K562 (cell line): ENCODE results near the gene CLDND2. TPM values are rescaled to one million over a fixed set of nuclear protein-coding genes. Genes with fewer than 3 reads are reported as not detected.

Experiments used
- DIDO1 ChIP-seq: fragments of 450-650 bp; IDR thresholded peaks from 2 replicates; pipeline ENCODE4 v1.6.1; 2016; ENCODE audit warnings: low read depth, missing biosample characterization, missing genetic modification characterization
- EP300 ChIP-seq: IDR thresholded peaks from 2 replicates; pipeline ENCODE4 v1.6.1; 2012; ENCODE audit warnings: low read length, improper control_type of control experiment
- FOXM1 ChIP-seq, 2 experiments: fragments of 450-650 bp in 1 of 2; sonication (generic) in 1 of 2; formaldehyde crosslinking in 1 of 2; IDR thresholded peaks; 2 replicates each; pipeline versions ENCODE4 v1.6.1 to v1.9.0; 2017 to 2022; ENCODE audit warnings: low read depth in 2 of 2, mild to moderate bottlenecking in 2 of 2, missing genetic modification reagents in 1 of 2, moderate library complexity in 1 of 2
- HBP1 ChIP-seq: fragments of 450-650 bp; formaldehyde crosslinking; IDR thresholded peaks from 2 replicates; pipeline ENCODE4 v1.4.0; 2022; ENCODE audit warnings: missing genetic modification characterization
- NR4A1 ChIP-seq, 2 experiments: fragments of 250-450 bp in 1 of 2; fragments of 450-650 bp in 1 of 2; sonication (Bioruptor Pico) in 1 of 2; IDR thresholded peaks; 2 replicates each; pipeline versions ENCODE4 v1.4.0 to v1.6.1; 2016 to 2020; ENCODE audit warnings: mild to moderate bottlenecking in 2 of 2, missing compliant biosample characterization in 1 of 2, missing genetic modification characterization in 1 of 2, moderate library complexity in 1 of 2
- POLR2G ChIP-seq: fragments of 200-400 bp; formaldehyde crosslinking; IDR thresholded peaks from 2 replicates; pipeline ENCODE4 v1.6.1; 2017; ENCODE audit warnings: low read depth, mild to moderate bottlenecking, antibody characterized with exemption, low read length, moderate library complexity
- TAF1 ChIP-seq: IDR thresholded peaks from 2 replicates; pipeline ENCODE4 v1.6.1; 2011; ENCODE audit warnings: mild to moderate bottlenecking, low read length, moderate library complexity; ENCODE audit not compliant: insufficient read depth, control insufficient read depth, severe bottlenecking; ENCODE audit errors: extremely low read depth
- ZHX1 ChIP-seq: fragments of 150-350 bp; conservative IDR thresholded peaks from 2 replicates; pipeline ENCODE4 v1.6.1; 2014; ENCODE audit warnings: low read length
- polyA plus RNA-seq, 8 experiments: library from polyadenylated mRNA; depleted of rRNA in 4 of 8; stranded (reverse) in 5 of 8; unstranded in 3 of 8; fragments of >200 nt; fragmentation: Nextera tagmentation in 2 of 8; fragmentation: Illumina TruSeq in 1 of 8; extraction: Ambion mirVana in 2 of 8; extraction: Trizol in 1 of 8; gene quantifications; 2 replicates each; pipeline versions ENCODE4 v1.2.1 to v1.2.3, GENCODE V29; 2011 to 2014; ENCODE audit warnings: inconsistent platforms in 1 of 8, missing spikeins in 1 of 8
- total RNA-seq, 7 experiments: library from RNA; depleted of rRNA in 6 of 7; stranded (reverse); fragments of >200 nt in 6 of 7; fragmentation: Illumina TruSeq in 2 of 7; extraction: Trizol in 2 of 7; gene quantifications; 2 replicates each; pipeline versions ENCODE4 v1.2.1 to v1.2.3, GENCODE V29; 2011 to 2021; ENCODE audit warnings: low replicate concordance in 1 of 7
- TF ChIP-seq, protein P1 (sequence below): fragments of 450-650 bp; formaldehyde crosslinking; IDR thresholded peaks from 2 replicates; pipeline ENCODE4 v1.4.0; 2022; ENCODE audit warnings: mild to moderate bottlenecking, moderate library complexity

CLDND2 gene
- total and polyA plus RNA-seq, 9 of the 15 experiments (the other 6 are each of a cell fraction or from before 2014, with no cell fraction given): 0.45 to 4.0 (median 1.2) TPM; not detected in 3

GRCh38 chr19:51339687-51340656 is 28.8 kb downstream of the CLDND2 start (continued):
- TF ChIP-seq FOXM1 (IDR thresholded peaks at IDR 0.05; ENCODE audit: low read depth) (no peak), FOXM1 (CRISPR knock-in tag; IDR thresholded peaks at IDR 0.05; ENCODE audit: low read depth) (0 out of 2 replicates have a peak, but pooled peaks have one; percentile 32), HBP1 (no peak), DIDO1 (tag) (no peak), EP300 (no peak), POLR2G (peak; percentile 94), NR4A1 (CRISPR knock-in tag; IDR thresholded peaks at IDR 0.05) (no peak), NR4A1 (tag; IDR thresholded peaks at IDR 0.05) (peak; percentile 58; the same call in 1 of the 2 replicates), ZHX1 (no peak), TAF1 (peak; percentile 76)
- TF ChIP-seq, protein P1, sequence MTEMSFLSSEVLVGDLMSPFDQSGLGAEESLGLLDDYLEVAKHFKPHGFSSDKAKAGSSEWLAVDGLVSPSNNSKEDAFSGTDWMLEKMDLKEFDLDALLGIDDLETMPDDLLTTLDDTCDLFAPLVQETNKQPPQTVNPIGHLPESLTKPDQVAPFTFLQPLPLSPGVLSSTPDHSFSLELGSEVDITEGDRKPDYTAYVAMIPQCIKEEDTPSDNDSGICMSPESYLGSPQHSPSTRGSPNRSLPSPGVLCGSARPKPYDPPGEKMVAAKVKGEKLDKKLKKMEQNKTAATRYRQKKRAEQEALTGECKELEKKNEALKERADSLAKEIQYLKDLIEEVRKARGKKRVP (CRISPR knock-in tag): no peak
